ENCODE data around the gene LRRC34.

The LRRC34 gene

DNA sequence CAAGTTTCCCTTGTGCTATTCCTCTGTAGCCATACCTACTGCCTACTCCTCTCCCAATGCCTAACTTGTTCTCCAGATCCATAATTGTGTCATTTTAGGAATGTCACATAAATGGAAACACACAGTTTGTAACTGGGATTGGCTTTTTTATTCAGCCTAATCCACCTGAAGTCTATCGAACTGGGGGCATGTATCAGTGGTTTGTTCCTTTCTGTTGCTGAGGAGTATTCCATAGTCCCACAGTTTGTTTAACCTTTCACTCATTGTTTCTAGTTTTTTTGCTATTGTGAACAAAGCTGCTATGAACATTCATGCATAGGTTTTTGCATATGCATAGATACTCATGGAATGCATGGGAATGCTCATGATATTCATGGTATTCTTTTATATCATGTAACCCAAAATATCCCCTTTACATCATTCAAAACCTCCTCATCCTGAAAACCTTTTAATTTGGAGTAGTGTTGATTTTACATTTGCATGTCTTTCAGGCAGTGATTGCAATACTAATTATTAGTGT lies 25.9 kb upstream of the LRRC34 start:
- TF ChIP-seq EGR1 (IDR thresholded peaks at IDR 0.05) (no peak), FOXM1 (IDR thresholded peaks at IDR 0.05; ENCODE audit: borderline replicate concordance, low read depth) (no peak), TEAD4 (IDR thresholded peaks at IDR 0.05) (no peak), YY1 (IDR thresholded peaks at IDR 0.05; ENCODE audit: low read depth) (no peak), NFIC (IDR thresholded peaks at IDR 0.05) (no peak)
- TF ChIP-seq, protein P1, sequence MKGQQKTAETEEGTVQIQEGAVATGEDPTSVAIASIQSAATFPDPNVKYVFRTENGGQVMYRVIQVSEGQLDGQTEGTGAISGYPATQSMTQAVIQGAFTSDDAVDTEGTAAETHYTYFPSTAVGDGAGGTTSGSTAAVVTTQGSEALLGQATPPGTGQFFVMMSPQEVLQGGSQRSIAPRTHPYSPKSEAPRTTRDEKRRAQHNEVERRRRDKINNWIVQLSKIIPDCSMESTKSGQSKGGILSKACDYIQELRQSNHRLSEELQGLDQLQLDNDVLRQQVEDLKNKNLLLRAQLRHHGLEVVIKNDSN (IDR thresholded peaks at IDR 0.05), result no peak
- TF ChIP-seq, protein P2, sequence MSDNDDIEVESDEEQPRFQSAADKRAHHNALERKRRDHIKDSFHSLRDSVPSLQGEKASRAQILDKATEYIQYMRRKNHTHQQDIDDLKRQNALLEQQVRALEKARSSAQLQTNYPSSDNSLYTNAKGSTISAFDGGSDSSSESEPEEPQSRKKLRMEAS (IDR thresholded peaks at IDR 0.05), result no peak

DNA sequence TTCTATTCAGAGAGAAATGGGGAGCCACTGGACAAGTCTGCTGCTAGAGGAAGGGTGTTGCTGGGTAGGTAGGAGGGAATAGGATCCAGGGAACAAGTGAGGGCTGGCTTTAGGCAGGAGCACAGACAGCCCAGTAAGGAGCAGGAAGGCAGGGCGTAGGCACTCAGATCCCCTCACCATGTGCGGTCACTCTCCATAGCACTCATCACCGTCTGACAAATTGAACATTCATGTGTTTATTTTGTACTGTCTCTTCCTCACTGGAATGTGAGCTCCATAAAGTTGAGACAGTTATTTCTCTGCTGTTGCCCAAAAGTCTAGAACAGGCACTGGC lies 24.2 kb upstream of the LRRC34 start:
- TF ChIP-seq, protein P1 (IDR thresholded peaks at IDR 0.05), result no peak
- TF ChIP-seq CREB1 (IDR thresholded peaks at IDR 0.05; ENCODE audit: low read depth) (no peak), CEBPB (IDR thresholded peaks at IDR 0.05) (no peak), RAD21 (IDR thresholded peaks at IDR 0.05; ENCODE audit: low read depth) (no peak)

DNA sequence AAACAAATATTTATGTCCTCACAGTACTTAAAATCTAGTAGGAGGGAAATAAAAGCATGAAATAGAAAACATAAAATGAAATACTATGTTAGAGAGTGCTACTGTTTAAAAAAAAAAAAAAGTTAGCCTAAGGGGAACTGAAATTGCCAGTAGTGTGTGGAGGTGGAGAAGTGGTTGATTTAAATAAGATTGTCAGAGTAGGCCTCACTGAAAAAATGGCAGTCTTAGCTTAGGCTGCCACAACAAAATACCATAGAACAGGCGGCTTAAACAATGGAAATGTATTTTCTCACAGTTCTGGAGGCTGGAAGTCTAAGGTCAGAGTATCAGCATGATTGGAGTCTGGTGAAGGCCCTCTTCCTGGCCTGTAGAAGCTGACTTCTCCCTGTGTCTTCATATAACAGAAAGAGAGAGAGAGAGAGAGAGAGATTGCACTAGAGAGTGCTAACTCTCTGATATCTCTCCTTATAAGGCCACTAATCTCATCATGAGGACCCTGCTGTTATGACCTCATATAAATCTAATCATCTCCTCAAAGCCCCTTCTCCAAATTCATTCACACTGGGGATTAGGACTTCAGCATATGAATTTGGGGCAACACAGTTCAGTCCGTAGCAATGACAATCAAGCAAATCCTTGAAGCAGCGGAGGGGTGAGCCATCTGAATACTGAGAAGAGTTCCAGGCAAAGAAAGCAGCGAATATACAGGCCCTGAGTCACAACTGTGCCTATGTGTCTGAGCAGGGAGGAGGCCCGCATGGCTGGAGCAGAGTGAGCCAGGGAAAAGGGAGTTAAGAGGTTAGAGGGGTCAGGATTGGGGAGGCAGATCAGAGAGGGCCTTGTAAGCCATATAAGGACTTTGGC lies 23.6 kb upstream of the LRRC34 start:
- TF ChIP-seq, protein P3, sequence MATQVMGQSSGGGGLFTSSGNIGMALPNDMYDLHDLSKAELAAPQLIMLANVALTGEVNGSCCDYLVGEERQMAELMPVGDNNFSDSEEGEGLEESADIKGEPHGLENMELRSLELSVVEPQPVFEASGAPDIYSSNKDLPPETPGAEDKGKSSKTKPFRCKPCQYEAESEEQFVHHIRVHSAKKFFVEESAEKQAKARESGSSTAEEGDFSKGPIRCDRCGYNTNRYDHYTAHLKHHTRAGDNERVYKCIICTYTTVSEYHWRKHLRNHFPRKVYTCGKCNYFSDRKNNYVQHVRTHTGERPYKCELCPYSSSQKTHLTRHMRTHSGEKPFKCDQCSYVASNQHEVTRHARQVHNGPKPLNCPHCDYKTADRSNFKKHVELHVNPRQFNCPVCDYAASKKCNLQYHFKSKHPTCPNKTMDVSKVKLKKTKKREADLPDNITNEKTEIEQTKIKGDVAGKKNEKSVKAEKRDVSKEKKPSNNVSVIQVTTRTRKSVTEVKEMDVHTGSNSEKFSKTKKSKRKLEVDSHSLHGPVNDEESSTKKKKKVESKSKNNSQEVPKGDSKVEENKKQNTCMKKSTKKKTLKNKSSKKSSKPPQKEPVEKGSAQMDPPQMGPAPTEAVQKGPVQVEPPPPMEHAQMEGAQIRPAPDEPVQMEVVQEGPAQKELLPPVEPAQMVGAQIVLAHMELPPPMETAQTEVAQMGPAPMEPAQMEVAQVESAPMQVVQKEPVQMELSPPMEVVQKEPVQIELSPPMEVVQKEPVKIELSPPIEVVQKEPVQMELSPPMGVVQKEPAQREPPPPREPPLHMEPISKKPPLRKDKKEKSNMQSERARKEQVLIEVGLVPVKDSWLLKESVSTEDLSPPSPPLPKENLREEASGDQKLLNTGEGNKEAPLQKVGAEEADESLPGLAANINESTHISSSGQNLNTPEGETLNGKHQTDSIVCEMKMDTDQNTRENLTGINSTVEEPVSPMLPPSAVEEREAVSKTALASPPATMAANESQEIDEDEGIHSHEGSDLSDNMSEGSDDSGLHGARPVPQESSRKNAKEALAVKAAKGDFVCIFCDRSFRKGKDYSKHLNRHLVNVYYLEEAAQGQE (IDR thresholded peaks at IDR 0.05; ENCODE audit: low read depth), result no peak
- TF ChIP-seq EP300 (IDR thresholded peaks at IDR 0.05; ENCODE audit: borderline replicate concordance), result no peak
- TF ChIP-seq YY1 (IDR thresholded peaks at IDR 0.05; ENCODE audit: low read depth), result no peak
- no peak for TF ChIP-seq CREB1 (IDR thresholded peaks at IDR 0.05; ENCODE audit: low read depth)
- TF ChIP-seq TEAD4 (IDR thresholded peaks at IDR 0.05), result no peak
- TF ChIP-seq TAF1 (IDR thresholded peaks at IDR 0.05; ENCODE audit: low read depth), result no peak
- no peak for TF ChIP-seq RAD21 (IDR thresholded peaks at IDR 0.05; ENCODE audit: low read depth)
- TF ChIP-seq CEBPB (IDR thresholded peaks at IDR 0.05), result no peak
- TF ChIP-seq, protein P1 (IDR thresholded peaks at IDR 0.05), result no peak
- TF ChIP-seq, protein P2 (IDR thresholded peaks at IDR 0.05), result no peak
- TF ChIP-seq NFIC (IDR thresholded peaks at IDR 0.05), result no peak

DNA sequence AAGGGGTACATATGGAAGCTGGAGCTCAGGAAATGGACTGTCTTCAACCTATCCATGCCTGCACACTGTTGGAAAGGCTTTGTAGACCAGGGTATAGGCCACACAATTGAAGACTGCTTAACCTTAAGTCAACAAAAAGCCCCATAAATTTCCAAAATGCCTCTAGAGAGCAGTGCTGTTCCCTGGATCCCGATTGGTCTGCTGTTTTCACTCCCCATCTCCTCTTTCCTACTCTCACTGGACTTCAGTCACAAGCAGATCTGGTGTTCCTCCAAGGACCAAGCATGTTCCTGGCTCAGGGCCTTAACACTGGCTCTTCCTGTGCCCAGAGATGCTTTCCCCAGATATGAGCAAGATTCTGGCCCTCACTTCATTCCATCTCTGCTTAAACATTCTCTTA lies 22.8 kb upstream of the LRRC34 start:
- TF ChIP-seq EGR1 (IDR thresholded peaks at IDR 0.05), result no peak
- TF ChIP-seq EP300 (IDR thresholded peaks at IDR 0.05; ENCODE audit: borderline replicate concordance), result no peak
- no peak for TF ChIP-seq ZBTB7A (IDR thresholded peaks at IDR 0.05; ENCODE audit: low read depth)
- TF ChIP-seq, protein P2 (IDR thresholded peaks at IDR 0.05), result no peak
- TF ChIP-seq YY1 (IDR thresholded peaks at IDR 0.05; ENCODE audit: low read depth), result no peak
- no peak for TF ChIP-seq TEAD4 (IDR thresholded peaks at IDR 0.05)
- TF ChIP-seq, protein P3 (IDR thresholded peaks at IDR 0.05; ENCODE audit: low read depth), result no peak
- no peak for TF ChIP-seq RAD21 (IDR thresholded peaks at IDR 0.05; ENCODE audit: low read depth)
- TF ChIP-seq, protein P1 (IDR thresholded peaks at IDR 0.05), result no peak
- no peak for TF ChIP-seq FOXM1 (IDR thresholded peaks at IDR 0.05; ENCODE audit: borderline replicate concordance, low read depth)
- TF ChIP-seq CEBPB (IDR thresholded peaks at IDR 0.05), result no peak
- no peak for TF ChIP-seq TAF1 (IDR thresholded peaks at IDR 0.05; ENCODE audit: low read depth)
- TF ChIP-seq CREB1 (IDR thresholded peaks at IDR 0.05; ENCODE audit: low read depth), result no peak
- no peak for TF ChIP-seq NFIC (IDR thresholded peaks at IDR 0.05)
- no peak for TF ChIP-seq TCF12 (IDR thresholded peaks at IDR 0.05; ENCODE audit: low read depth)

DNA sequence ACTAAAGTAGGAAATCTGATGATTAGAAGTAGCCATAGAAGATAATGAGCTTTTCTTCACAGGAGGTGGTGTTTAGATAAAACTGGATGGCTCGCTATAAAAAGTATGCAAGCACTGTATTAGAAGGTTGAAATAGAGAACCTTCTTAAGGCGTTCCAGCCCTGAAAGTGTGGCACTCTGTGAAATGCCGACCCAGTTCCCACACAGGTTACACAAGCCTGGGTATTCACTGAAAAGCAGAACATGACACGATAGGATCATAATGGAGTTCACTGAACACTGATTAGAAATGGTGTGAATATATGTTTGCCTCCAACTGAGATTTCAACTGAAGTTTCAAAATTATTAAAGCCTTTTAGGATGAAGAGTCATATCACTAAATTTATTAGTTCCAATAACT lies 15.0 kb upstream of the LRRC34 start:
- TF ChIP-seq YY1 (IDR thresholded peaks at IDR 0.05; ENCODE audit: low read depth) (no peak), CEBPB (IDR thresholded peaks at IDR 0.05) (no peak), NFIC (IDR thresholded peaks at IDR 0.05) (no peak), TAF1 (IDR thresholded peaks at IDR 0.05; ENCODE audit: low read depth) (no peak), RAD21 (IDR thresholded peaks at IDR 0.05; ENCODE audit: low read depth) (no peak), TCF12 (IDR thresholded peaks at IDR 0.05; ENCODE audit: low read depth) (no peak), CREB1 (IDR thresholded peaks at IDR 0.05; ENCODE audit: low read depth) (no peak), EGR1 (IDR thresholded peaks at IDR 0.05) (no peak), ZBTB7A (IDR thresholded peaks at IDR 0.05; ENCODE audit: low read depth) (no peak), FOXM1 (IDR thresholded peaks at IDR 0.05; ENCODE audit: borderline replicate concordance, low read depth) (no peak), EP300 (IDR thresholded peaks at IDR 0.05; ENCODE audit: borderline replicate concordance) (no peak)
- TF ChIP-seq, protein P1 (IDR thresholded peaks at IDR 0.05), result no peak
- TF ChIP-seq, protein P3 (IDR thresholded peaks at IDR 0.05; ENCODE audit: low read depth), result no peak

Data from Ishikawa (cell line).